Ovary (tissue), 9 donors: Measurements from ENCODE around the gene PPP2R5A. TPM values are rescaled to one million over a fixed set of nuclear protein-coding genes. Genes with fewer than 3 reads are reported as not detected.

ENCODE experiments used
- DNase-seq, 5 donors: peaks; one replicate each; pipeline ENCODE4 v3.0.0-alpha.2; 2019 to 2020
- H3K27ac ChIP-seq, 2 donors: fragments of 200-600 bp; one replicate each; pipeline versions ENCODE4 v1.5.1 to v1.8.0; 2019 to 2022
- H3K27me3 ChIP-seq: fragments of 200-600 bp; one replicate; pipeline ENCODE4 v1.8.0; 2022
- H3K36me3 ChIP-seq: fragments of 200-600 bp; sonication (generic); one replicate; pipeline ENCODE4 v1.5.1; 2019
- H3K4me1 ChIP-seq: one replicate; pipeline ENCODE4 v1.8.1; 2013; ENCODE audit warnings: mild to moderate bottlenecking, moderate library complexity; ENCODE audit not compliant: insufficient read depth
- H3K4me3 ChIP-seq: fragments of 200-600 bp; sonication (generic); one replicate; pipeline ENCODE4 v1.5.1; 2017
- H3K9me3 ChIP-seq, 2 donors: fragments of 200-600 bp in 1 of 2; sonication (generic) in 1 of 2; one replicate each; pipeline versions ENCODE4 v1.5.1 to v1.8.1; 2013 to 2019; ENCODE audit warnings: mild to moderate bottlenecking in 1 of 2, moderate library complexity in 1 of 2
- CTCF ChIP-seq, 3 donors: fragments of 450-650 bp in 2 of 3; fragments of 200-600 bp in 1 of 3; IDR thresholded peaks; one replicate each; pipeline versions ENCODE4 v1.5.1 to v1.8.0; 2016 to 2022; ENCODE audit warnings: antibody characterized with exemption in 3 of 3, mild to moderate bottlenecking in 1 of 3
- EP300 ChIP-seq: sonication (generic); formaldehyde crosslinking; IDR thresholded peaks from one replicate; pipeline ENCODE4 v1.6.1; 2017; ENCODE audit warnings: antibody characterized with exemption
- POLR2A ChIP-seq: fragments of 450-650 bp; IDR thresholded peaks from one replicate; pipeline ENCODE4 v1.6.1; 2017; ENCODE audit warnings: antibody characterized with exemption, mild to moderate bottlenecking, moderate library complexity
- WGBS, 3 donors: extraction: QIAGEN DNeasy Blood & Tissue Kit in 1 of 3; methylation state at CpG; one replicate each; pipeline versions ENCODE4 v1.1.5 to v1.1.7; 2013 to 2017; 5-methylcytosine and 5-hydroxymethylcytosine counted together
- intact Hi-C, 4 donors: fragments of 100-400 bp; cut with DNase I; formaldehyde crosslinking; loops; one replicate each; pipeline versions ENCODE4 v1.11.0 to v1.15.1; 2022 to 2023
- polyA plus RNA-seq, 2 donors: library from polyadenylated mRNA; stranded (reverse); fragments of 200-250 nt in 1 of 2; fragments of 350-450 nt in 1 of 2; fragmentation: Illumina TruSeq in 1 of 2; extraction: RNeasy Lipid Tissue Mini Kit (QIAGEN cat#74804) in 1 of 2; gene quantifications; one replicate each; pipeline ENCODE4 v1.2.3, GENCODE V29; 2013 to 2014
- total RNA-seq, 7 donors: library from RNA; depleted of rRNA in 2 of 7; stranded (reverse); fragments of >200 nt in 2 of 7; fragmentation: NEBNext Ultra II Directional in 3 of 7; extraction: Animal tissue kit (Norgen Biotek cat#: 25700) in 3 of 7; gene quantifications; one replicate each; pipeline versions ENCODE4 v1.1.0 to v1.2.4, GENCODE V29; 2016 to 2023
- donor health status: DM: no; HTN: no; CAD: no; lungs with moderate emphysema.
- donor health status: DM: no; HTN: no; CAD: no.
- donor health status: Bipolar disorder and iron deficiency.
- donor health status: DM: yes; HTN: yes; CAD: no.
- donor health status: DM: no; HTN: no; CAD: no.
- donor health status: DM: yes; HTN: yes; CAD: no.

The PPP2R5A gene
- total and polyA plus RNA-seq, 9 donors, result 16.6 to 34.3 (median 19.0) TPM

GRCh38 chr1:212351588-212352362 is 66.6 kb downstream of the PPP2R5A start:
- no peak for DNase-seq
- H3K36me3 ChIP-seq, result no peaks in the 10 kb centered on the region
- no peaks in the 10 kb centered on the region for H3K9me3 ChIP-seq
- H3K4me3 ChIP-seq, result no peak overlapping the region
- intact Hi-C loops, result no loop called here
- H3K4me1 ChIP-seq, result no peaks in the 10 kb centered on the region
- no peak overlapping the region for H3K27ac ChIP-seq
- no peaks in the 10 kb centered on the region for H3K27me3 ChIP-seq
- TF ChIP-seq CTCF (IDR thresholded peaks at IDR 0.05), result no peak
- TF ChIP-seq POLR2A, result no peak
- no peak for TF ChIP-seq EP300
- 69 to 78% (median 71%) methylated on average over 10 of the region's 10 CpGs for WGBS, 3 donors

GRCh38 chr1:212353181-212353580 is 68.0 kb downstream of the PPP2R5A start:
- H3K36me3 ChIP-seq, result no peaks in the 10 kb centered on the region
- H3K4me3 ChIP-seq, result no peak overlapping the region
- no peak overlapping the region for H3K27ac ChIP-seq
- 88 to 100% (median 93%) methylated on average over 2 of the region's 2 CpGs for WGBS, 3 donors
- TF ChIP-seq EP300 (no peak), CTCF (IDR thresholded peaks at IDR 0.05) (no peak), POLR2A (no peak)
- H3K9me3 ChIP-seq, result no peaks in the 10 kb centered on the region
- intact Hi-C loops, result no loop called here
- DNase-seq, result no peak
- H3K27me3 ChIP-seq, result no peaks in the 10 kb centered on the region
- no peaks in the 10 kb centered on the region for H3K4me1 ChIP-seq

- intact Hi-C loops, result no loop called here
- no peak for TF ChIP-seq EP300
- no peak for TF ChIP-seq CTCF (IDR thresholded peaks at IDR 0.05)
- no peak for TF ChIP-seq POLR2A
- no peak for DNase-seq
- Histone ChIP-seq H3K4me3 (no peak overlapping the region), H3K27ac (no peak overlapping the region), H3K36me3 (no peaks in the 10 kb centered on the region), H3K27me3 (no peaks in the 10 kb centered on the region), H3K9me3 (no peaks in the 10 kb centered on the region), H3K4me1 (no peaks in the 10 kb centered on the region)
- 78 to 95% (median 94%) methylated on average over 3 of the region's 3 CpGs for WGBS, 3 donors
Measured at GRCh38 chr1:212354464-212354863, 69.3 kb downstream of the PPP2R5A start.

- intact Hi-C loops, result no loop called here
- WGBS, 3 donors, result 90 to 96% (median 95%) methylated on average over 3 of the region's 3 CpGs
- no peaks in the 10 kb centered on the region for H3K4me1 ChIP-seq
- H3K4me3 ChIP-seq, result no peak overlapping the region
- H3K36me3 ChIP-seq, result no peaks in the 10 kb centered on the region
- H3K9me3 ChIP-seq, result no peaks in the 10 kb centered on the region
- TF ChIP-seq POLR2A, result no peak
- no peak for TF ChIP-seq EP300
- no peak for TF ChIP-seq CTCF (IDR thresholded peaks at IDR 0.05)
- H3K27me3 ChIP-seq, result no peaks in the 10 kb centered on the region
- no peak overlapping the region for H3K27ac ChIP-seq
- no peak for DNase-seq
Measured at GRCh38 chr1:212355230-212355969, 70.2 kb downstream of the PPP2R5A start.
